Measurements from ENCODE around the gene ITGAE.
A peak's percentile ranks its signal among the peaks of the same experiment; 100 is the strongest.
"Not testable (repeated sequence)": the region's sequence is repeated elsewhere in the genome, so short reads cannot be mapped to it uniquely, and the experiment has no call there.

The ITGAE gene

GRCh38 chr17:3798273-3799180, 2.5 kb downstream of the ITGAE start:
- DNase-seq (ENCODE audit: insufficient read length, low spot score): no peak
- FAIRE-seq: no peak

- DNase-seq (ENCODE audit: insufficient read length, low spot score) (no peak), FAIRE-seq (no peak)
Observed at GRCh38 chr17:3796822-3797170, 4.2 kb downstream of the ITGAE start.

- DNase-seq (ENCODE audit: insufficient read length, low spot score) (no peak), FAIRE-seq (no peak)
Observed at GRCh38 chr17:3796110-3796821, 4.7 kb downstream of the ITGAE start.

GRCh38 chr17:3795390-3796102, 5.4 kb downstream of the ITGAE start:
- FAIRE-seq (peak; percentile 84), DNase-seq (ENCODE audit: insufficient read length, low spot score) (no peak)

GRCh38 chr17:3794557-3795389, 6.2 kb downstream of the ITGAE start:
- no peak for FAIRE-seq
- DNase-seq (ENCODE audit: insufficient read length, low spot score): no peak

- not testable (repeated sequence) for FAIRE-seq; DNase-seq (ENCODE audit: insufficient read length, low spot score)
Observed at GRCh38 chr17:3794152-3794551, 6.8 kb downstream of the ITGAE start.

- DNase-seq (ENCODE audit: insufficient read length, low spot score); FAIRE-seq: not testable (repeated sequence)
Observed at GRCh38 chr17:3793258-3793657, 7.7 kb downstream of the ITGAE start.

- FAIRE-seq (no peak), DNase-seq (ENCODE audit: insufficient read length, low spot score) (no peak)
Observed at GRCh38 chr17:3792481-3792880, 8.5 kb downstream of the ITGAE start.

GRCh38 chr17:3788200-3788599, 12.8 kb downstream of the ITGAE start:
- DNase-seq (ENCODE audit: insufficient read length, low spot score) (no peak), FAIRE-seq (no peak)

GRCh38 chr17:3785323-3785722, 15.7 kb downstream of the ITGAE start:
- DNase-seq (ENCODE audit: insufficient read length, low spot score); FAIRE-seq: not testable (repeated sequence)

- FAIRE-seq (no peak), DNase-seq (ENCODE audit: insufficient read length, low spot score) (no peak)
Observed at GRCh38 chr17:3782751-3783150, 18.2 kb downstream of the ITGAE start.

GRCh38 chr17:3780986-3781385, 20.0 kb downstream of the ITGAE start:
- FAIRE-seq (no peak), DNase-seq (ENCODE audit: insufficient read length, low spot score) (no peak)

- DNase-seq (ENCODE audit: insufficient read length, low spot score): no peak
- peak; percentile 49 for FAIRE-seq
Observed at GRCh38 chr17:3777366-3778120, 23.4 kb downstream of the ITGAE start.

- DNase-seq (ENCODE audit: insufficient read length, low spot score) (no peak), FAIRE-seq (no peak)
Observed at GRCh38 chr17:3773966-3774365, 27.0 kb downstream of the ITGAE start.

- no peak for FAIRE-seq
- peak; percentile 64 for DNase-seq (ENCODE audit: insufficient read length, low spot score)
Observed at GRCh38 chr17:3773511-3773910, 27.5 kb downstream of the ITGAE start.

- DNase-seq (ENCODE audit: insufficient read length, low spot score): no peak
- FAIRE-seq: peak; percentile 28
Observed at GRCh38 chr17:3772764-3773163, 28.2 kb downstream of the ITGAE start.

GRCh38 chr17:3771140-3771539, 29.8 kb downstream of the ITGAE start:
- no peak for FAIRE-seq
- DNase-seq (ENCODE audit: insufficient read length, low spot score): no peak

GRCh38 chr17:3770466-3770865, 30.5 kb downstream of the ITGAE start:
- DNase-seq (ENCODE audit: insufficient read length, low spot score): no peak
- no peak for FAIRE-seq

- DNase-seq (ENCODE audit: insufficient read length, low spot score) (no peak), FAIRE-seq (no peak)
Observed at GRCh38 chr17:3768769-3769168, 32.2 kb downstream of the ITGAE start.

GRCh38 chr17:3768341-3768740, 32.6 kb downstream of the ITGAE start:
- FAIRE-seq (no peak), DNase-seq (ENCODE audit: insufficient read length, low spot score) (no peak)

All from HTR-8/SVneo (cell line).